Measurements from ENCODE around the gene PRC1. TPM values are rescaled to one million over a fixed set of nuclear protein-coding genes. Genes with fewer than 3 reads are reported as not detected.

Gene PRC1
- total and polyA plus RNA-seq, 2 of the 13 experiments (the other 11 are each of a cell fraction or from before 2014, with no cell fraction given), result 137 to 162 TPM

- CTCF ChIA-PET (ENCODE audit: low intra/inter-chr PET ratio, low total read pairs), result no interaction called here
Measured at GRCh38 chr15:90967206-90967605, 27.1 kb downstream of the PRC1 start.

GRCh38 chr15:90966262-90966661 lies 28.1 kb downstream of the PRC1 start:
- ATAC-seq (no peak), DNase-seq (ENCODE audit: low spot score) (no peak), FAIRE-seq (no peak)
- peak; percentile 78 for TF ChIP-seq RBM22 (optimal IDR thresholded peaks at IDR 0.05; ENCODE audit: low read length)
- no peak for TF ChIP-seq ZNF607 (CRISPR knock-in tag; IDR thresholded peaks at IDR 0.05; ENCODE audit: borderline replicate concordance)
- TF ChIP-seq POLR2A (IDR thresholded peaks at IDR 0.05; ENCODE audit: insufficient read depth in 1 of 2, low read depth in 2 of 2, low read length in 2 of 2), result peak in 1 of 2 experiments; percentile 31; a peak in 1 of 4 replicates
- Histone ChIP-seq H3K27me3 (ENCODE audit: control insufficient read depth in 1 of 2, insufficient read depth in 2 of 2, low read length in 2 of 2) (no peaks in the 10 kb centered on the region), H3K36me3 (replicated peaks in 1 of 2; ENCODE audit: control insufficient read depth in 1 of 2, insufficient read depth in 2 of 2, low read length in 2 of 2) (peaks cover 18 to 69% of the 10 kb centered on the region in 2 experiments), H3K4me1 (ENCODE audit: insufficient read depth, low read length) (no peaks in the 10 kb centered on the region), H3K9me3 (ENCODE audit: low read length) (no peaks in the 10 kb centered on the region), H3K79me2 (ENCODE audit: insufficient read depth, low read length) (no peaks in the 10 kb centered on the region), H3K27ac (ENCODE audit: extremely low read length, insufficient read depth, low read length) (no peak overlapping the region), H3K4me3 (replicated peaks in 1 of 3; ENCODE audit: insufficient read depth in 1 of 3, low read depth in 2 of 3, low read length in 3 of 3) (no peak overlapping the region), H3K4me2 (ENCODE audit: low read depth, low read length) (no peak overlapping the region), H2AFZ (ENCODE audit: low read length) (no peak overlapping the region), H3K9ac (ENCODE audit: insufficient read depth, low read depth, low read length) (no peak overlapping the region), H4K20me1 (ENCODE audit: insufficient read depth, low read length) (no peaks in the 10 kb centered on the region; the same call in 1 of the 2 replicates)
- WGBS (ENCODE audit: low lambda C conversion rate), result 96% methylated on average over 9 of the region's 9 CpGs
- ChIA-PET CTCF (ENCODE audit: low intra/inter-chr PET ratio, low total read pairs) (no interaction called here), POLR2A (interaction anchor here (1.3 kb wide), 1 partner anchor 12 kb away, joined by 3 read pairs; the partner anchor contains the start of gene RCCD1)
- in situ Hi-C loops (cut with HindIII; ENCODE audit: extremely low pct_ligation_motif_present, low pct_unique_long_range_greater_than_20kb) (no loop called here), intact Hi-C loops (cut with micrococcal nuclease; ENCODE audit: unreplicated experiment) (no loop called here)
- TSS peak; percentile 32 for BruUV-seq (replicated peaks)

More at GRCh38 chr15:90967206-90967605, 27.1 kb downstream of the PRC1 start:
- Histone ChIP-seq H4K20me1 (ENCODE audit: insufficient read depth, low read length) (no peaks in the 10 kb centered on the region; the same call in 1 of the 2 replicates), H3K4me1 (ENCODE audit: insufficient read depth, low read length) (no peaks in the 10 kb centered on the region), H3K27me3 (ENCODE audit: control insufficient read depth in 1 of 2, insufficient read depth in 2 of 2, low read length in 2 of 2) (no peaks in the 10 kb centered on the region), H3K4me3 (replicated peaks in 1 of 3; ENCODE audit: insufficient read depth in 1 of 3, low read depth in 2 of 3, low read length in 3 of 3) (no peak overlapping the region), H2AFZ (ENCODE audit: low read length) (no peak overlapping the region), H3K9me3 (ENCODE audit: low read length) (no peaks in the 10 kb centered on the region), H3K79me2 (ENCODE audit: insufficient read depth, low read length) (no peaks in the 10 kb centered on the region), H3K27ac (ENCODE audit: extremely low read length, insufficient read depth, low read length) (no peak overlapping the region), H3K9ac (ENCODE audit: insufficient read depth, low read depth, low read length) (no peak overlapping the region), H3K4me2 (ENCODE audit: low read depth, low read length) (no peak overlapping the region), H3K36me3 (replicated peaks in 1 of 2; ENCODE audit: control insufficient read depth in 1 of 2, insufficient read depth in 2 of 2, low read length in 2 of 2) (peaks cover 15 to 60% of the 10 kb centered on the region in 2 experiments)
- intact Hi-C loops (cut with micrococcal nuclease; ENCODE audit: unreplicated experiment) (no loop called here), in situ Hi-C loops (cut with HindIII; ENCODE audit: extremely low pct_ligation_motif_present, low pct_unique_long_range_greater_than_20kb) (no loop called here)
- TF ChIP-seq PHF21A (CRISPR knock-in tag; IDR thresholded peaks at IDR 0.05) (no peak), MXD1 (CRISPR knock-in tag; IDR thresholded peaks at IDR 0.05) (no peak), RBM22 (optimal IDR thresholded peaks at IDR 0.05; ENCODE audit: low read length) (peak; percentile 50), ZNF296 (CRISPR knock-in tag; conservative IDR thresholded peaks at IDR 0.05) (no peak)
- DNase-seq (ENCODE audit: low spot score) (no peak), ATAC-seq (no peak), FAIRE-seq (no peak)
- BruUV-seq (replicated peaks), result no TSS peak
- POLR2A ChIA-PET, result no interaction called here
- WGBS (ENCODE audit: low lambda C conversion rate), result 99% methylated on average over 5 of the region's 5 CpGs

Data from HepG2 (cell line).